HUDEP-2 (cell line): ENCODE results near the gene UBL5.
"Not testable (repeated sequence)": the region's sequence is repeated elsewhere in the genome, so short reads cannot be mapped to it uniquely, and the experiment has no call there.

ENCODE experiments used
- DNase-seq, 76 experiments: peaks; one replicate each; lab custom pipeline; 2025; ENCODE audit not compliant: unreplicated experiment in 76 of 76; lab: John Stamatoyannopoulos, UW

UBL5 gene

DNA sequence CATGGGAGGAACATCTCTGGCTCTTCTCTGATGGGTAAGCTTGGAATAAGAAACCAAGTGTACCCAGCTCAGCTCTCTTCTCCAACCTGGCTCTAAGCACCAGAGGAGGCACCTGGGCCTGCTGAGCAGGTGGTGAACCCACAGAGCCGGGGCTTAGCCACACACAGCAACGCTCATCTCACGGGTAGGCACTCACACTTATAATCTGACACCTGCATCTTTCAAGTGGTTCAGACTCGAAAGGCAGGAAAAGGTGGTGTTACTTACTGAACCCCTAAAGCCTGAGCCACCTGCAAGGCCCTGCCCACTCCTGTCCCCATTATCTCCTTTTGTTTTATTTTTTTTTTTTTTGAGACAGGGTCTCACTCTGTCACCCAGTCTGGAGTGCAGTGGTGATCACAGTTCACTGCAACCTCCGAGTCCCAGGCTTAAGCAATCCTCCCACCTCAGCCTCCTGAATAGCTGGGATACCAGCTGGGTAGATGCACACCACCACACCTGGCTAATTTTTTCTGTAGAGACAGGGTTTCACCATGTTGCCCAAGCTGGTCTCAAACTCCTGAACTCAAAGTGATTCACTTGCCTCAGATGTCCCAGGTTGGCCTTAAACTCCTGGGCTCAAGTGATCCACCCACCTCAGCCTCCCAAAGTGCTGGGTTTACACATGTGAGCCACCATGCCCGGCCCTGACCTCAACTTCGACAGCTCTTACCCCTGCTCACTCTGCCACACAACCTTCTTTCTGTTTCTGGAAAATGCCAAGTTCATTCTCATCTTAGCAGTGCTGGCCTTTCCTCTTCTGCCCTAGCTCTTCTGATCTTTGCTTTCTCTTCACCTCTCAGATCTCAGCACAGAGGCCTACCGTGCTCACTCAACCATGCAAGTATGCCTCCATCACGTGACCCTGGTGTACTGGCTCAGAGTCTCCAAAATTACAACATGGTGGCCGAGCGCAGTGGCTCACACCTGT, 18.6 kb upstream of the UBL5 start:
- no peak for DNase-seq

DNA sequence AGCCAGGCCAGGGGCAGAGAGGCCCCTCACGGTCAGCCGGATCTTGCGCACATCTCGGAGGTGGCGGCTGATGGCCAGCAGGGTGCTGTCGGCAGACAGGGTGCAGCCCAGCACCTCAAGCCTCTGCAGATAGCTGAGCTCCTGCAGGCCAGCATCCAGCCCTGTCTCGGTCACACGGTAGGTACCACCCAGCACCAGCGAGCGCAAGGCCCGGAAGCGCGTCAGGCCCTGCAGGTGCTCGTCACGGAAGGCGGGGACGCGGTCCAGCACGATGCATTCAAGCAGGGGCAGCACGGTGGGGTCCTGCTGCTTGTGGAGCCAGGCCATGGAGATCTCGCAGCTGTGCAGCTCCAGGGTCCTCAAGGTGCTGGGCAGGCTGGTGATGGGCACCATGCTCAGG, 16.6 kb upstream of the UBL5 start:
- DNase-seq: no peak

DNA sequence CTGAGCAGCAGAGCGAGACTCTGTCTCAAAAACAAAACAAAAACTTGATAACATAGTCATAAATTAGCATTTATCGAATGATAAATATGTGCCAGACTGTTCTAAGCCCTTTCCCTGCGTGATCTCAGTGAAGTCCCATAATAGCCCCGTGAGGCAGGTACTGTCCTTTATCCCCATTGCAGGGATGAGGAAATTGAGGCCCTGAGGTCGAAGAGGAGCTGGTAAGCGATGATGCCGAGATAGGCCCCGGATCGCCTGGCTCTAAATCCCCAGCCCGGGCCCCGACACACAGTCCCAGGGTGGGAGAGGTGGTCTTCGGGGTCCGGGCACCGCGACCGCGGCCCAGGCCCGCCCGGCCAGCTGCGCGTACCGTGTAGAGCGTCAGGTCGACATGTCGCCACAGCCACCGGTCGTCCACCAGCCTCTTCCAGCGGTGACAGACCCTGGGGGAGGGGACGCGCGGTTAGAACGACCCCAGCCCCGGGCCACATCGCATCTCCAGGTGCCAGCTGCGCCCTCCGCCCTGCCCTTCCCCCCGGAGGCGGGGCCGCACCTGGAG, 9.5 kb upstream of the UBL5 start:
- DNase-seq: no peak

DNA sequence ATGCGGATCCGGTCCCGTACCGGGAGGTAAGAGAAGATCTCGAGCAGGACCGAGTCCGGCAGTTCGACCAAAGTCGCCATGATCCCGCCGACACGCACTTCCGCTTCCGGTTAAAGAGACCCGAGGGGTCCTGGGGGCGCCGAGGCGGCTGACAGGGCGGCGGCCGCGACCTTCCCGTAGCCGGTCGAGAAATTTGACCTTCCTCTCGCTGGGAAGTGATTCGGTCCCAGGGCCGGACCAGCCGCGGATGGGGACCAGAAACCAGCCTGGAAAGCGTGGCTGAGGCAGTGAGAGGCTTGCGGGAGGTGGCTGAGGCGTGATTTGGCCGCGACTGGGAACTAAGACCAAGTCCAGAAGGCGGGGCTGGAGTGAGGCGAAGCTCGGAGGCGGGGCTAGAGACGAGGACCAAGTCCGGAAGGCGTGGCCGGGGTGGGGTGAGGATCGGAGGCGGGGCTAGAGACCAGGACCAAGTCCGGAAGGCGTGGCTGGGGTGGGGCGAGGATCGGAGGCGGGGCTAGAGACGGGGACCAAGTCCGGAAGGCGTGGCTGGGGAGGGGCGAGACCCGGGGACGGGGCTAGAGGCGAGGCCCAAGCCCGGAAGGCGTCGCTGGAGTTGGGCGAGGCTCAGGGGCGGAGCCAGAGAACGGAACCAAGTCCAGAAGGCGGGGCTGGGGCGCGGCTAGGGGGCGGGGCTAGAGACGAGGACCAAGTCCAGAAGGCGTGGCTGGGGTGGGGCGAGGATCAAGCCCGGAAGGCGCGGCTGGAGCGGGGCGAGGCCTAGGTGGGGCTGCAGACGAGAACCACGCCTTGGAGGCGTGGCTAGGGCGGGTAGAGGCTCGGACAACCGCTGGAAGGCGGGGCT, 8.8 kb upstream of the UBL5 start, which contains the start of gene FBXL12:
TSS of gene FBXL12 (minus strand) at position 346 of the 862 bp plus-strand sequence. CDS start at position 80, 266 bp downstream.
- DNase-seq: peak; percentile 97 to 100 (median 100)

DNA sequence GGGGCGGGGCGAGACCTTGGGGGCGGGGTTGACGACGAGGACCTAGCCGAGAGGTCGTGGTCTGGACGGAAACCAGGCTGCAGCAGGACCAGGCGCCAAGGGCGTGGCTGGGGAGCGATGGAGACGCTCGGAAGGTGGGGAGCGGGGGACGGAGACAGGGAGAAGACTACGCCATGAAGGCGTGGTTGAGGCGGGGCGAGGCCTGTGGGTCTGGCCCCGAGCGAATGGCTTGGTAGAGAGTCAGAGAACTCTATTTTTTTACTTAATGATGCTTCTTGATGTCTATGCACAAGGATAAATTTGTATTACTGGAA, 8.2 kb upstream of the UBL5 start:
- DNase-seq: peak in 4 of 76 experiments; percentile 98 to 100 (median 98)

DNA sequence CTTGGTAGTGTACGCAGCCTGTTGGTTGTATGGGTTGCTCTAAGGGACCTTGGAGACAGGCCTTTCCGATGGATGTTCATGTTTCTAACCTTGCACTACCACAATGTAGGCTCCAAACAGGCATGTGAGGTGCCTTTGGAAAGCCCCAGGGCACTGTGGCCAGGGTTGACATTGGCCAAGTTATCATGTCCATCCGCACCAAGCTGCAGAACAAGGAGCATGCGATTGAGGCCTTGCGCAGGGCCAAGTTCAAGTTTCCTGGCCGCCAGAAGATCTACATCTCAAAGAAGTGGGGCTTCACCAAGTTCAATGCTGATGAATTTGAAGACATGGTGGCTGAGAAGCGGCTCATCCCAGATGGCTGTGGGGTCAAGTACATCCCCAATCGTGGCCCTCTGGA, 7.7 kb upstream of the UBL5 start:
- peak in 1 of 76 experiments; percentile 7 for DNase-seq

DNA sequence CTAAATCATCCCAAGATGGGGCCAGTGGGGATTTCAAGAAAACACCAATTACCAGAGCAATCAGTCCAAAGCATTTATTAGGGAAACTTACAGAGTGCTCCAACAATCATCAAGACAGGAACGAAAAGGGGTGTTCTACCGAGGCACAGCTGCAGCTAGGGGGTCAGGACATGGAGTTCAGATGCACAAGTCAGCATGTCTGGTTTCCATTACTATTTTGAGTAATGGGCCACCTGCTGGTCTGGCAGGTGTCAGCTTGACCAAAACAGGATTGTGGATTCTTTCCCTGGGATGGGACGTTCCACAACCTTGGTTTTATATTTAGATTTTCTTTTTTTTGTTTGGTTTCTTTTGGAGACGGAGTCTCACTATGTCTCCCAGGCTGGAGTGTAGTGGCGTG, 3.9 kb upstream of the UBL5 start:
- no peak for DNase-seq

DNA sequence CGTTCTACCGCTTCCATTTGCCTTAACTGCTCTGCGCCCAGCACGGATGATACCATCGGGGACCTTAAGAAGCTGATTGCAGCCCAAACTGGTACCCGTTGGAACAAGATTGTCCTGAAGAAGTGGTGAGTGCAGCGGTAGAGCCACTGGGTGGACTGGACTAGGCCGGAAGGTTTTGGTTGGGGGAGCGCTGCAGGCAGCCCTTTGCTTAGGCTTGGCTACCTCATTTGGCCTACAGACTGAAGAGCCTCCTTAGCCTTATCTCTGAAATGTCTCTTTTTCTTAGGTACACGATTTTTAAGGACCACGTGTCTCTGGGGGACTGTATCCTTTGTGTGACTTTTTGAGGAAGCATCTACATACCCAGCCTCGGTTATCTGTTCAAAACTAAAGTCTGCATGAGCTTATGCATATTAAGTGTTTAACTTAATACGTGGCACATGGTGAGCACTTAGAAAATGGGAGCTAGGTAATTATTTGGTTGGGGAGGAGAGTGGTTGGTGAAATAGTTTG, 889 bp downstream of the UBL5 start:
- DNase-seq: peak in 1 of 76 experiments; percentile 16

DNA sequence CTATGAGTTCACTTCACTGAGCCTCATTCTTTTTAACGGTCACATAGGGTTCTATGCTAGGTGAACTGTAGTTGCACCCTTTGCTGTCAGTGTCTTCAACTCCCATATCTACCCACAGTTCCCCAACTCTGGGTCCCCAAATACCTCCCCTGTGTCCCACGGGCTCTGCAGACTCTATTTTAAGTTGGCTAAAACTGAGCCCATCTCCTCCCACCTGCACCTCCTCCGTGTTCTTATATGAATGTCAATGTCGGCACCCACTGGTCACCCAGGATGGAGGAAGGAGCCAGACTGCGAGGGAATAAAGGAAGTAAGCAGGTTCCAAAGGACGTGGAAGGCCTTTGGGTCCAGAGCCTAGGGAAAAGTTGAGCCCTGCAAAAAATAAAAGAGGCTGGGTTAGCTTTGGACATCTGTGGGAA, 6.6 kb downstream of the UBL5 start:
- no peak for DNase-seq

DNA sequence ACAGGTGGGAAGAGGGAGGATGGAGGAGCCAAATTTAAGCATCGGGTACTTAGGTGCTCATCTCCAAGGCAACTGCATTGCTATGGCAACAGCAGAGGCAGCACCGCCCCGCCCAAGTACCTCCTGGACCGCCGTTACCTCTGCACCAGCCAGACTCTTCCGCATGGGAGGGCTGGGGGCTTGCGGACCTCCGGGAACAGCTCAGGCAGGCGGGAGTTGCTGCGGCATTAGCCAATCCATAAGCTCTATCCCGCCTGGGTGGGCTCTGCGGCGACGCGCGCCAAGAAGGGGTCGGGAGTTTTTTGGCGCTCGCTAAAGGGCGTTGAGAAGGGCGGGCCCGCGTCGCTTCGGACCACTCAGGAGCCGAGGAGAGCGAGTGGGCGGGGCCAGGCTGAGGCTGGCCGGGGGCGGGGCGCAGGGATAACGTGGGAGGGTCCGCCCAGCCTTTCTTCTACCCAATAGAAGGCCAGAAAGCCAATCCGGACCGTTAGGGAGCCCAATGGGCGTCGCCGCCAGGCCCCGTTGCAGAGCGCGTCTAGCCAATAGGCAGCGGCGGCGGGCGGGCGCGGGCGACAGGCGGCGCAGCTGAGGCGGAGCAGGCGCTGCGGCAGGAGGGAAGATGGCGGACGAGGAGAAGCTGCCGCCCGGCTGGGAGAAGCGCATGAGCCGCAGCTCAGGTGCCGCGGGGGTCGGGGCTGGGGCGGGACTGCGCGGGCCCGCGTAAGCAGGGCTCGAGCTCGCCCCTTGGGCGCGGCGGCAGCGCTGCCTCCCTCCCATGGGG, 7.2 kb downstream of the UBL5 start, which contains the start of gene PIN1:
TSS of gene PIN1 (plus strand) at position 593 of the 781 bp plus-strand sequence. CDS start at position 620, 27 bp downstream.
- DNase-seq: peak; percentile 77 to 100 (median 99)

DNA sequence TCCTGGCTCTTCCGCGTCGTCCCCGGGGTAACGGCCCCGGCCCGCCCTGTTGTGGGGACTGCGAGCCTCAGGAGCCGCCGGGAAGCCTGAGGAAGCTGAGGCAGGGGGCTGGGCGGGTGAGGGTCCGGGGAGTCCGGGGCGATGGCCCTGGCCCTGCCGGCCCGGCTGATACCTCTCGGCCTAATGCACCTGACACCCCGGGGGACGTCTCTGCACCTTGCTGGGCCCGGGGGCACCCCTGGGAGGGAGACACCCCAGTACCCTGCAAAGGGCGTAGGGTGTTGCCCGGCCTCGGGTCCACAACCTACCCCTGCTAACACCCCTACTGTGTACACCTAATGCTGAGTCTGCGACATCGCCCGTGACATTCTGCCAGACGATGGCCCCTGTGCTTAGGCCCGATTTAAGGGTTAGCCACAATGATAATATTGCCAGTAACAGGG, 7.8 kb downstream of the UBL5 start:
- DNase-seq: peak in 3 of 76 experiments; percentile 28 to 45 (median 42)

DNA sequence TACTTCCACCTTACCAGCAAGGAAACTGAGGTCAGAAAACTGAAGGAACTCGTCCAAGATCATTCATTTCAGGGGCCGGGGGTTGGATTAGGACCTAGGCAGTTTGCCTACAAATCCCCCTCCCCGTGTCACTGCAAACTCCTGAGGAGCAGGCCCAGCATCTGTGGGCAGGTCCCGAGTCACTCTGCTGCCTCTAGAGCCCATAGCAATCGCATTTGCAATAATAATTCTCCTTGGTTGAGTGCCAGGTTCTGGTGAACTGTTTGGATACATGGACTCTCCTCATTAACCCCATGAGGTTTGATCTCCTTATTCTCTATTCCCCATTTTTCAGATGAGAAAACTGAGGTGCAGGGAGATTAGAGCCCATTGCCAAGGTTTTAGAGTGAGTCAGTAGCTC, 8.3 kb downstream of the UBL5 start:
- DNase-seq: peak in 49 of 76 experiments; percentile 14 to 73 (median 38)

DNA sequence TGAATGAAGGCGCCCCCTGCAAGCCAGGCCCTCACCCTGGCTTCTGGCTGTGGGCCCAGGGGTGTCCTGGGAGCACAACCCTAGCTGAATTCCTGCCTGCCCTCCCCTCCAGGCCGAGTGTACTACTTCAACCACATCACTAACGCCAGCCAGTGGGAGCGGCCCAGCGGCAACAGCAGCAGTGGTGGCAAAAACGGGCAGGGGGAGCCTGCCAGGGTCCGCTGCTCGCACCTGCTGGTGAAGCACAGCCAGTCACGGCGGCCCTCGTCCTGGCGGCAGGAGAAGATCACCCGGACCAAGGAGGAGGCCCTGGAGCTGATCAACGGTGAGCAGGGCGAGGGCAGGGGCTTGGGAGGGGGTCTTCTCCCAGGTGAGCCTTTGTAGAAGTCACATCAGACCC, 10.6 kb downstream of the UBL5 start:
- no peak for DNase-seq

DNA sequence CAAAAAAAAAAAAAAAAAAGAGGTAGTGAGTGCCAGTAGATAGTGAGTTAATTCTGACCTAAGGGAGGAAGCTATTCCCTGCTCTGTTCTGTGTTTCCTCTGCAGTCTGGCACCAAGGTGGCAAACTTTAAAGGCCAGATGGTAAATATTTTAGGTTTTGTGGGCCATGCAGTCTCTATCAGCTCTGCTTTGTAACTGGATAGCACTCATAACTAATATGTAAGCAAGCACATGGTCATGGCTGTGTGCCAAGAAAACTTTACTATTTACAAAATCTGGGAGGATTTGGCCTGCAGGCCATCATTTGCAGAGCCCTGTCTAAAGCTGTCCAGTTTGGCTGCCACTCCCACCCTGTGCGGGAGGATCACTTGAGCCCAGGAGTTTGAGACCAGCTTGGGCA, 11.7 kb downstream of the UBL5 start:
- no peak for DNase-seq

DNA sequence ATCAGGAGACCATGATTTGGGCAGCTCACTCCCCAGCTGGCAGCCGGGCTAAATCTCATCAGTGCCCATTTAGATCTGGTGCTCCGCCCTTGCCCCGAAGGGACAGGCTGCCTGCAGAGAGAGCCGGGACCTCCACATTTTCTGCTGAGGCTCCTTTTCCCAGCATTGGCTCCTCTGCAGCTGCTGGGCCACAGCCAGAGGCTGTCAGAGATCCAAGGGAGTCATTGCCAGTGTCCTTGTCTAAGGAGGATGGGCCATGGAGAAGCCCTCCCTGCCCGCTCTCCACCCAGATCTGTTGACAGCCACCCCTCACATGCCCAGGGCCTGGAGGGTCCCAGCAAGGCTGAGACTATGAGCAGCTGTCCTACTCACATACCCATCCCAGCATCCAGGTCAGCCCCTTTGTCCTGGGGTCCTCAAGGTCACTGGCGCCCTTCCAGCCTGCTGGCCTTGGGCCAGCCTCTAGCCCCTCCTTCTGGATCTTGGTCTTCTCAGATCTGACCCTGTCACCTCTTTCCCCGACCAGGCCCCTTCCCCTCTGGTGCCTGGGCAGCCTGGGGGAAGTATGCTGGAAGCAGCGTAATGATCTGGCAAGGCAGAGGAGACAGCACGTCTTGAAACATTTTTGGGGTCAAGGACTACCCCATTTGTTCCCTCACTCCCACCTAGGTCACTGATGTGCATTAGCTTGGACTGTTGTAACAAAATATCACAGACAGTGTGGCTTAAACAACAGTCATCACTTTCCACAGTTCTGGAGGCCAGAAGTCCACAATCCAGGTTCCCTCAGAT, 15.3 kb downstream of the UBL5 start:
- no peak for DNase-seq

DNA sequence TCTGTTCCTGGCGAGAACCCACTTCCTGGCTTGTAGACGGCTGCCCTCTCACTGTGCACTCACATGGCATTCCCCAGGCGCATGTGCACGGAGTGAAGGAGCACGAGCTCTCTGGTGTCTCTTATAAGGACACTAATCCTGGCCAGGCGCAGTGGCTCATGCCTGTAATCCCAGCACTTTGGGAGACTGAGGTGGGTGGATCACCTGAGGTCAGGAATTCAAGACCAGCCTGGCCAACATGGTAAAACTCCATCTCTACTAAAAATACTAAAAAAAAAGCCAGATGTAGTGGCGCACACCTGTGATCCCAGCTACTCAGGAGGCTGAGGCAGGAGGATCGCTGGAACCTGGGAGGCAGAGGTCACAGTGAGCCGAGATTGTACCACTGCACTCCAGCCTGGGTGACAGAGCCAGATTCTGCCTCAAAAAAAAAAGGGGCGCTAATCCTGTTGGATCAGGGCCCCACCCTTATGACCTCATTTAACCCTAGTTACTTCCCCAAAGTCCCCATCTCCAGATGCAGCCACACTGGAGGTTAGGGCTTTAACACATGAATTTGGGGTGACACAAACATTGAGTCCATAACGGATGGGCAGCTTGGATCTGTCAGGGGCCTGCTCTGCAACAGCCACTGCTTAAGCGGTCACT, 16.0 kb downstream of the UBL5 start:
- DNase-seq: not testable (repeated sequence)

DNA sequence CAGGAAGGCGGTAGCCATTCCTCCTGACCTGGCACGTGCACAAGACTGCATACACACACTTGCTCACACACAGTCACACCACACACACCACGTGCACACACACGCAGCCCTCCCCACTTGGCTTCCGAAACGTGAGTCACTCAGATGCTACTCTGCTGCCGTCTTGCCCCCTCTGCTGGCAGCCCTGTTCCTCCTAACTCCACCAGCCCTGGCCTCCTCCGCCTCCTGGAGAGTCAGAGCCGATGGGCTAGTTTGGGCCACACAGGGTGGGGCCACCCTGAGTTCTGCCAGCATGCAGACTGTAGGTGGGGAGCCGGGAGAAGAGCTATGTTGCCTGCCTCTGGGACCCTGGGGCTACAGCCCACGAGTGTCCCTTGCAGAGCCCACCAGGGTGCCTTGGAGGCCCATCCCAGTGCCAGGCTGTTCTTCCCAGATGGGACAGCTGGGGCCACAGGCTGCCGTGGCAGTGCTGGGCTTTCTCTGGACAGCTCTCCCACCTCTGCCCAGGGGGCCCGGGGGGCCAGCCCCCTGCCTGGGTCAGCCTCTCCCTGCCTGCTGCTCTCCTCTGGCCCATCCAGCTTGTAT, 19.5 kb downstream of the UBL5 start:
- DNase-seq: peak in 64 of 76 experiments; percentile 16 to 87 (median 58)

DNA sequence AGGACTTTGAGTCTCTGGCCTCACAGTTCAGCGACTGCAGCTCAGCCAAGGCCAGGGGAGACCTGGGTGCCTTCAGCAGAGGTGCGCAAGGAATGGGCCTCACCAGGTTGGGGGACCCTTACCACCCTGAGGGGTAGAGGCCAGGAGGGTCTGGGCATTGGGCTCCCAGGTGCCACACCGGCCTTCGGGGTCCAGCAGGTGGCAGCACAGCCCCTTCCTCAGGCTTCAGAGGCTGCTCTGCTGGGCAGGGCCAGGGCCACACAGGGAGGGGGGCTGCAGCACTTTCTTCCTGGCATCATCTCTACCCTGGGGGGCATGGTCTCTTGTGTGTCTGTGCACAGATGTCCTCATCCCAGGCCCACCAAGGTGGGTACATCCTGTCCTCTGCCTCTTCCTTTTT, 20.3 kb downstream of the UBL5 start:
- peak in 1 of 76 experiments; percentile 10 for DNase-seq
